ENCODE measurements around the gene CELF6.

The CELF6 gene

GRCh38 chr15:72271221-72271620, 48.7 kb downstream of the CELF6 start:
- no peak for DNase-seq

GRCh38 chr15:72269739-72270138, 50.2 kb downstream of the CELF6 start:
- no peak for DNase-seq

- no peak for DNase-seq
These were observed 54.9 kb downstream of the CELF6 start for GRCh38 chr15:72265031-72265430.

GRCh38 chr15:72252663-72253299, 67.2 kb downstream of the CELF6 start:
- no peak for DNase-seq

GRCh38 chr15:72249142-72249810, 70.7 kb downstream of the CELF6 start:
- no peak for DNase-seq

- DNase-seq, result no peak
These were observed 71.4 kb downstream of the CELF6 start for GRCh38 chr15:72248514-72248913.

- no peak for DNase-seq
These were observed 77.1 kb downstream of the CELF6 start for GRCh38 chr15:72242775-72243370.

GRCh38 chr15:72239652-72240051, 80.3 kb downstream of the CELF6 start:
- no peak for DNase-seq

- no peak for DNase-seq
These were observed 81.4 kb downstream of the CELF6 start for GRCh38 chr15:72238586-72238985.

- DNase-seq, result no peak
These were observed 82.1 kb downstream of the CELF6 start for GRCh38 chr15:72237853-72238224.

- DNase-seq, result no peak
These were observed 82.7 kb downstream of the CELF6 start for GRCh38 chr15:72237029-72237852.

GRCh38 chr15:72236381-72237003, 83.5 kb downstream of the CELF6 start:
- no peak for DNase-seq

- no peak for DNase-seq
These were observed 84.7 kb downstream of the CELF6 start for GRCh38 chr15:72235298-72235697.
